ENCODE results near the gene RIOK2. TPM values are rescaled to one million over a fixed set of nuclear protein-coding genes. Genes with fewer than 3 reads are reported as not detected.

RIOK2 gene
- polyA plus RNA-seq, 6 donors from 2014 or later = 9.8 to 23.3 (median 12.6) TPM

- ATAC-seq (ENCODE audit: low read depth in 2 of 2) = no peak
- H3K4me1 Mint-ChIP-seq = peaks cover 7 to 22% (median 8%) of the 10 kb centered on the region in 3 donors
- peaks cover 13 to 31% of the 10 kb centered on the region in 2 donors for H3K36me3 Mint-ChIP-seq
- no peak for DNase-seq
- peak overlapping the region in 3 of 6 donors; percentile 21 to 75 (median 36) for H3K27ac Mint-ChIP-seq
- H3K9me3 Mint-ChIP-seq = no peaks in the 10 kb centered on the region
- no peaks in the 10 kb centered on the region for H3K27me3 Mint-ChIP-seq
- no peak overlapping the region for H3K4me3 Mint-ChIP-seq
These were observed 71.4 kb downstream of the RIOK2 start for GRCh38 chr5:97111616-97112015.

- no peaks in the 10 kb centered on the region for H3K9me3 Mint-ChIP-seq
- peak overlapping the region in 2 of 6 donors; percentile 0 to 39 for H3K27ac Mint-ChIP-seq
- DNase-seq = no peak
- no peak overlapping the region for H3K4me3 Mint-ChIP-seq
- no peak for ATAC-seq (ENCODE audit: low read depth in 2 of 2)
- H3K36me3 Mint-ChIP-seq = peaks cover 13 to 36% of the 10 kb centered on the region in 2 donors
- H3K27me3 Mint-ChIP-seq = no peaks in the 10 kb centered on the region
- H3K4me1 Mint-ChIP-seq = peaks cover 5 to 22% (median 8%) of the 10 kb centered on the region in 3 donors
These were observed 72.0 kb downstream of the RIOK2 start for GRCh38 chr5:97111004-97111403.

Other genes starting within 250 kb of the RIOK2 start
- 10 to 100 TPM; 17.3 to 50.9 (median 44.3) TPM for gene LNPEP, start 247.2 kb downstream of the RIOK2 start, polyA plus RNA-seq (ENCODE audit: low read depth in 6 of 6)
- gene LIX1, start 40.6 kb downstream of the RIOK2 start, polyA plus RNA-seq (ENCODE audit: low read depth in 6 of 6) = 1 to 10 TPM in 4 of 6 donors, under 1 TPM in 2; 0.93 to 3.3 (median 1.2) TPM

Data from naive B cell (primary cell).